Mucosa of descending colon (tissue), 3 donors: ENCODE measurements around the gene GEMIN2. TPM values are rescaled to one million over a fixed set of nuclear protein-coding genes. Genes with fewer than 3 reads are reported as not detected.
"Not testable (repeated sequence)": the region's sequence is repeated elsewhere in the genome, so short reads cannot be mapped to it uniquely, and the experiment has no call there.

Experiments used
- ATAC-seq: fragments of 200-7000 bp; cut with Tn5 transposase; one replicate; pipeline ENCODE4 v1.9.1; 2020; ENCODE audit warnings: mild to moderate bottlenecking, moderate library complexity
- DNase-seq, 3 donors: peaks; one replicate each; pipeline ENCODE4 v3.0.0-alpha.2; 2020
- H3K36me3 ChIP-seq: fragments of 200-600 bp; one replicate; pipeline ENCODE4 v1.8.0; 2021; ENCODE audit warnings: low read depth, mild to moderate bottlenecking
- H3K4me1 ChIP-seq: fragments of 200-600 bp; one replicate; pipeline ENCODE4 v1.8.0; 2021; ENCODE audit warnings: low read depth, mild to moderate bottlenecking
- H3K4me3 ChIP-seq: fragments of 200-600 bp; one replicate; pipeline ENCODE4 v1.8.0; 2021; ENCODE audit warnings: mild to moderate bottlenecking
- H3K9me3 ChIP-seq: fragments of 200-600 bp; one replicate; pipeline ENCODE4 v1.8.0; 2021; ENCODE audit warnings: mild to moderate bottlenecking
- intact Hi-C, 2 donors: fragments of 100-400 bp; cut with DNase I in 1 of 2; cut with micrococcal nuclease in 1 of 2; formaldehyde crosslinking; loops; one replicate each; pipeline versions ENCODE4 v1.11.0 to v1.11.1; 2022; cut with DNase I, micrococcal nuclease
- total RNA-seq, 3 donors: library from RNA; stranded (reverse); fragmentation: NEBNext Ultra II Directional in 2 of 3; extraction: Animal tissue kit (Norgen Biotek cat#: 25700) in 2 of 3; gene quantifications; one replicate each; pipeline versions ENCODE4 v1.2.1 to v1.2.4, GENCODE V29; 2021 to 2023
- TF ChIP-seq, protein P1 (sequence below): fragments of 200-600 bp; IDR thresholded peaks from one replicate; pipeline ENCODE4 v1.8.0; 2022; ENCODE audit warnings: antibody characterized with exemption, mild to moderate bottlenecking
- donor health status: DM: no; HTN: no; CAD: no; lungs with moderate emphysema.
- donor health status: DM: no; HTN: no; CAD: no.
- donor health status: DM: no; HTN: yes; CAD: no.

Gene GEMIN2
- total RNA-seq, 3 donors from 2014 or later, result 7.9 to 8.2 (median 8.1) TPM

DNA sequence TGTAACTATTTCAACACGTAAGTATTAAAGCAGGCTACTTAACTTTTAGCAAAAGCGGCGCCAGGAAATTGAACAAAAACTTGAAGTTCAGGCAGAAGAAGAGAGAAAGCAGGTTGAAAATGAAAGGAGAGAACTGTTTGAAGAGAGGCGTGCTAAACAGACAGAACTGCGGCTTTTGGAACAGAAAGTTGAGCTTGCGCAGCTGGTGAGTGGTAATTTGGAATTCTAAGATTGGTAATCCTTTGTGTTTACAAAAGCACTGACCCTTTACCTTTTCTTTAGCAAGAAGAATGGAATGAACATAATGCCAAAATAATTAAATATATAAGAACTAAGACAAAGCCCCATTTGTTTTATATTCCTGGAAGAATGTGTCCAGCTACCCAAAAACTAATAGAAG, 64.9 kb downstream of the GEMIN2 start:
- intact Hi-C loops, result loop anchor here in 1 of 2 donors (10.0 kb wide), 1 partner anchor 74 kb away; the partner anchor contains the start of gene SEC23A
- no peak overlapping the region for H3K4me3 ChIP-seq
- ATAC-seq, result no peak
- no peak for DNase-seq
- H3K9me3 ChIP-seq, result no peaks in the 10 kb centered on the region
- peaks cover 30% of the 10 kb centered on the region for H3K36me3 ChIP-seq
- TF ChIP-seq, protein P1, sequence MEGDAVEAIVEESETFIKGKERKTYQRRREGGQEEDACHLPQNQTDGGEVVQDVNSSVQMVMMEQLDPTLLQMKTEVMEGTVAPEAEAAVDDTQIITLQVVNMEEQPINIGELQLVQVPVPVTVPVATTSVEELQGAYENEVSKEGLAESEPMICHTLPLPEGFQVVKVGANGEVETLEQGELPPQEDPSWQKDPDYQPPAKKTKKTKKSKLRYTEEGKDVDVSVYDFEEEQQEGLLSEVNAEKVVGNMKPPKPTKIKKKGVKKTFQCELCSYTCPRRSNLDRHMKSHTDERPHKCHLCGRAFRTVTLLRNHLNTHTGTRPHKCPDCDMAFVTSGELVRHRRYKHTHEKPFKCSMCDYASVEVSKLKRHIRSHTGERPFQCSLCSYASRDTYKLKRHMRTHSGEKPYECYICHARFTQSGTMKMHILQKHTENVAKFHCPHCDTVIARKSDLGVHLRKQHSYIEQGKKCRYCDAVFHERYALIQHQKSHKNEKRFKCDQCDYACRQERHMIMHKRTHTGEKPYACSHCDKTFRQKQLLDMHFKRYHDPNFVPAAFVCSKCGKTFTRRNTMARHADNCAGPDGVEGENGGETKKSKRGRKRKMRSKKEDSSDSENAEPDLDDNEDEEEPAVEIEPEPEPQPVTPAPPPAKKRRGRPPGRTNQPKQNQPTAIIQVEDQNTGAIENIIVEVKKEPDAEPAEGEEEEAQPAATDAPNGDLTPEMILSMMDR, result no peak
- peaks cover 10% of the 10 kb centered on the region for H3K4me1 ChIP-seq

DNA sequence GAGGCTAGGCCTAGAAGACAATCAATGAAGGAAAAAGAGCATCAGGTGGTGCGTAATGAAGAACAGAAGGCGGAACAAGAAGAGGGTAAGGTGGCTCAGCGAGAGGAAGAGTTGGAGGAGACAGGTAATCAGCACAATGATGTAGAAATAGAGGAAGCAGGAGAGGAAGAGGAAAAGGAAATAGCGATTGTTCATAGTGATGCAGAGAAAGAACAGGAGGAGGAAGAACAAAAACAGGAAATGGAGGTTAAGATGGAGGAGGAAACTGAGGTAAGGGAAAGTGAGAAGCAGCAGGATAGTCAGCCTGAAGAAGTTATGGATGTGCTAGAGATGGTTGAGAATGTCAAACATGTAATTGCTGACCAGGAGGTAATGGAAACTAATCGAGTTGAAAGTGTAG, 66.4 kb downstream of the GEMIN2 start:
- H3K9me3 ChIP-seq, result no peaks in the 10 kb centered on the region
- peaks cover 26% of the 10 kb centered on the region for H3K36me3 ChIP-seq
- no peak for ATAC-seq
- no peak for DNase-seq
- intact Hi-C loops, result no loop called here
- TF ChIP-seq, protein P1, result no peak
- H3K4me3 ChIP-seq, result no peak overlapping the region
- H3K4me1 ChIP-seq, result peaks cover 10% of the 10 kb centered on the region

DNA sequence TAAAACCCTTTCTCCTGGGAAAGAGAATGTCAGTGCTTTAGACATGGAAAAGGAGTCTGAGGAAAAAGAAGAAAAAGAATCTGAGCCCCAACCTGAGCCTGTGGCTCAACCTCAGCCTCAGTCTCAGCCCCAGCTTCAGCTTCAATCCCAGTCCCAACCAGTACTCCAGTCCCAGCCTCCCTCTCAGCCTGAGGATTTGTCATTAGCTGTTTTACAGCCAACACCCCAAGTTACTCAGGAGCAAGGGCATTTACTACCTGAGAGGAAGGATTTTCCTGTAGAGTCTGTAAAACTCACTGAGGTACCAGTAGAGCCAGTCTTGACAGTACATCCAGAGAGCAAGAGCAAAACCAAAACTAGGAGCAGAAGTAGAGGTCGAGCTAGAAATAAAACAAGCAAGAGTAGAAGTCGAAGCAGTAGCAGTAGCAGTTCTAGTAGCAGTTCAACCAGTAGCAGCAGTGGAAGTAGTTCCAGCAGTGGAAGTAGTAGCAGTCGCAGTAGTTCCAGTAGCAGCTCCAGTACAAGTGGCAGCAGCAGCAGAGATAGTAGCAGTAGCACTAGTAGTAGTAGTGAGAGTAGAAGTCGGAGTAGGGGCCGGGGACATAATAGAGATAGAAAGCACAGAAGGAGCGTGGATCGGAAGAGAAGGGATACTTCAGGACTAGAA, 67.0 kb downstream of the GEMIN2 start:
- H3K4me1 ChIP-seq, result peaks cover 7% of the 10 kb centered on the region
- no peaks in the 10 kb centered on the region for H3K9me3 ChIP-seq
- intact Hi-C loops, result no loop called here
- no peak for ATAC-seq
- no peak for DNase-seq
- peaks cover 26% of the 10 kb centered on the region for H3K36me3 ChIP-seq
- H3K4me3 ChIP-seq, result no peak overlapping the region
- TF ChIP-seq, protein P1, result no peak

DNA sequence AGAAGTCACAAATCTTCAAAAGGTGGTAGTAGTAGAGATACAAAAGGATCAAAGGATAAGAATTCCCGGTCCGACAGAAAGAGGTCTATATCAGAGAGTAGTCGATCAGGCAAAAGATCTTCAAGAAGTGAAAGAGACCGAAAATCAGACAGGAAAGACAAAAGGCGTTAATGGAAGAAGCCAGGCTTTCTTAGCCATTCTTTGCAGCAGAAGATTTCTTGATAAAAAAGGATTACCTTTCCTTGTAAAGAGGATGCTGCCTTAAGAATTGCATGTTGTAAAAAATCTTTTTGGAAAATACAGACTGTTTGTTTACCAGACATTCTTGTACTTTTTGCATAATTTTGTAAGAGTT, 67.5 kb downstream of the GEMIN2 start:
- TF ChIP-seq, protein P1, result no peak
- no peak for ATAC-seq
- H3K4me3 ChIP-seq, result no peak overlapping the region
- H3K36me3 ChIP-seq, result peaks cover 26% of the 10 kb centered on the region
- H3K4me1 ChIP-seq, result peaks cover 2% of the 10 kb centered on the region
- no peak for DNase-seq
- intact Hi-C loops, result no loop called here
- H3K9me3 ChIP-seq, result no peaks in the 10 kb centered on the region

DNA sequence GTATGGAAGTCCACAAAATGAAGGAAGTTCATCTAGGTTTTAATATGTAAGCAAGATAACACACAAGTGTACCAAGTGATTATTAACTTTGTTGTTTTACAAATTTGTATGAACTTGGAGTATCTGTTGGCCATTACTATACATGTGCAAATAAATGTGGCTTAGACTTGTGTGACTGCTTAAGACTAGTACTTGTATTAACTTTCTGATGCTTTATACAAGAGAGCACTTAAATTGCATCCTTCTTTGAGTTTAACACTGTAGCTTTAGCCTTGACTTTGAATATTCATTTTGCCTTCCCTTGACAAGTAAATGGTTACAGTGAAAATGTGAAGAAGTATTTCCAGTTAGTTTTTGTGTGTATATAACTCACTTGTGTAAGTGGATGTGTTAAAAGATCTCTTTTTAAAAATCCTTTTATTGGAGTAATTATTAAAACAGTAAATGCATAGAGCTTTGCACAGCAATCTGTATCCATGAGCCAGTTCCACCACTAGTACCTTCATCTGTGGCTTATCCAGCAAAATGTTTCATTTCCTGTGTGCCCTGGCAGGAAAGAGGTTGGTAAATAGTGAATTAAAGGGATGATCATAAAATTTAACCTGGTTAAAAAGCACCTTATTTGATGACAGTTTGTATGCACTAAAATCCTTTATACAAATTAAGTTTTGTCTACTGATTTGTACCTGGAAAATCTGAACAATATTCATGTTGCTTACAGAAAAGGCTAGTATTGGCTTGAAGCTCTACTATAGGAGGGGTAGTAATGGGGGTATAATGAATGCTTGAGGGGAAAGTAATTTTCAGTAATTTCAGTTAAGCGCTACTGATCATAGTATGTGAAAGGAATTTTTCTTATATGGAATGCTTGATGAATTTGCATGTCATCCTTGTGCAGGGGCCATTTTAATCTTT, 68.9 kb downstream of the GEMIN2 start:
- ATAC-seq, result no peak

DNA sequence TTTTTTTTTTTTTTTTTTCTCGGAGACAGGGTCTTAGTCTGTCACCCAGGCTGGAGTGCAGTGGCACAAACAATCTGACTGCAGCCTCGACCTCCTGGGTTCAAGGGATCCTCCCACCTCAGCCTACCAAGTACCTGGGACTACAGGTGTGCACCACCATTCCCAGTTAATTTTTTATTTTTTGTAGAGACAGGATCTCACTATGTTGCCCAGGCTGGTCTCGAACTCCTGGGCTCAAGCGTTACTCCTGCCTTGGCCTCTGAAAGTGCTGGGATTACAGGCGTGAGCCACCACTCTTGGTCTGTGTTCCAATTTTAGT, 69.5 kb downstream of the GEMIN2 start:
- H3K9me3 ChIP-seq, intact Hi-C loops, H3K4me1 ChIP-seq, H3K4me3 ChIP-seq, DNase-seq, ATAC-seq: not testable (repeated sequence)
- H3K36me3 ChIP-seq, result peaks cover 26% of the 10 kb centered on the region

More for the DNA sequence above, 68.9 kb downstream of the GEMIN2 start:
- H3K4me1 ChIP-seq, result no peaks in the 10 kb centered on the region
- TF ChIP-seq, protein P1, result no peak
- no peak overlapping the region for H3K4me3 ChIP-seq
- H3K36me3 ChIP-seq, result peaks cover 26% of the 10 kb centered on the region
- intact Hi-C loops, result no loop called here
- no peak for DNase-seq
- no peaks in the 10 kb centered on the region for H3K9me3 ChIP-seq
